Subcutaneous adipose tissue (tissue), 4 donors: ENCODE measurements around the gene COQ2. TPM values are rescaled to one million over a fixed set of nuclear protein-coding genes. Genes with fewer than 3 reads are reported as not detected.

ENCODE experiments used
- total RNA-seq, 4 donors: library from RNA; depleted of rRNA; stranded (reverse); fragments of >200 nt; gene quantifications; one replicate each; pipeline ENCODE4 v1.1.0, GENCODE V29; 2016
- TF ChIP-seq, protein P1 (sequence below): fragments of 450-650 bp; IDR thresholded peaks from one replicate; pipeline ENCODE4 v1.5.1; 2016; ENCODE audit warnings: low read depth, mild to moderate bottlenecking, control low read depth, antibody characterized with exemption, moderate library complexity

The COQ2 gene, protein sequence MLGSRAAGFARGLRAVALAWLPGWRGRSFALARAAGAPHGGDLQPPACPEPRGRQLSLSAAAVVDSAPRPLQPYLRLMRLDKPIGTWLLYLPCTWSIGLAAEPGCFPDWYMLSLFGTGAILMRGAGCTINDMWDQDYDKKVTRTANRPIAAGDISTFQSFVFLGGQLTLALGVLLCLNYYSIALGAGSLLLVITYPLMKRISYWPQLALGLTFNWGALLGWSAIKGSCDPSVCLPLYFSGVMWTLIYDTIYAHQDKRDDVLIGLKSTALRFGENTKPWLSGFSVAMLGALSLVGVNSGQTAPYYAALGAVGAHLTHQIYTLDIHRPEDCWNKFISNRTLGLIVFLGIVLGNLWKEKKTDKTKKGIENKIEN
- 10 to 100 TPM in 2 of 4 donors, 1 to 10 TPM in 2; 6.8 to 13.3 (median 9.3) TPM for total RNA-seq

DNA sequence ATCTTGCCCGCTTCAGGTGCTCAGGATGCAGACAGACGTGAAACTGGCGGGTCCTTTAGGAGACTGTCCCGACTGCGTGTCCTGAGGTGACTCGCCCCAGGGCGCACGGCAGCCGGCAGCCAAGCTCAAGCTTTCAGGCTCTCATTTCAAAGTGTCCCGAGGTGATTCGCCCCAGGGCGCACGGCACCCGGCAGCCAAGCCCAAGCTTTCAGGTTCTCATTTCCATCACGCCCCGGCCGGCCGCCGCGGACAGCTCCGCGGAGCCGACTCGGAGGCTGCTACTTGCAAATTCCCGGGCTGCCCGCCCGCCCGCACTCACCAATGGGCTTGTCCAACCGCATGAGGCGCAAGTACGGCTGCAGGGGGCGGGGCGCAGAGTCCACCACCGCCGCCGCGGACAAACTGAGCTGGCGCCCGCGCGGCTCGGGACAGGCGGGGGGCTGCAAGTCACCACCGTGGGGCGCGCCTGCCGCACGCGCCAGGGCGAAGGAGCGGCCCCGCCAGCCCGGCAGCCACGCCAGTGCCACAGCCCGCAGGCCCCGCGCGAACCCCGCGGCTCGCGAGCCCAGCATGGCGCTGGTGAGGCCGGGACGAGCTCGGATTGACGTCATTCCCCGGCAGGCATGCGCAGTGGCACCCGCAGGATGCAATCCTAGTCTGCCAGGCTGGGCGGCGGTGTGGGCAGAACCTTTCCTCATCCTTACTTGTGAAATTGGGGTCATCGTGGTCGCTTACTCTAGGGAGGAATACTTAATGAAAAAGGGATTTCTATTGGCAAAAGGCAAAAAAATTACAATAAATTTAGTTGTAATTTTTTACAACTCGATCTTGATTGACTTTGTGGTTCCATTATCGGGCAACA lies at the start of gene COQ2:
Gene COQ2, minus strand, starts transcription at position 606 of the 862 bp plus-strand sequence. Its CDS starts 34 bp downstream, at position 572.
- TF ChIP-seq, protein P1, sequence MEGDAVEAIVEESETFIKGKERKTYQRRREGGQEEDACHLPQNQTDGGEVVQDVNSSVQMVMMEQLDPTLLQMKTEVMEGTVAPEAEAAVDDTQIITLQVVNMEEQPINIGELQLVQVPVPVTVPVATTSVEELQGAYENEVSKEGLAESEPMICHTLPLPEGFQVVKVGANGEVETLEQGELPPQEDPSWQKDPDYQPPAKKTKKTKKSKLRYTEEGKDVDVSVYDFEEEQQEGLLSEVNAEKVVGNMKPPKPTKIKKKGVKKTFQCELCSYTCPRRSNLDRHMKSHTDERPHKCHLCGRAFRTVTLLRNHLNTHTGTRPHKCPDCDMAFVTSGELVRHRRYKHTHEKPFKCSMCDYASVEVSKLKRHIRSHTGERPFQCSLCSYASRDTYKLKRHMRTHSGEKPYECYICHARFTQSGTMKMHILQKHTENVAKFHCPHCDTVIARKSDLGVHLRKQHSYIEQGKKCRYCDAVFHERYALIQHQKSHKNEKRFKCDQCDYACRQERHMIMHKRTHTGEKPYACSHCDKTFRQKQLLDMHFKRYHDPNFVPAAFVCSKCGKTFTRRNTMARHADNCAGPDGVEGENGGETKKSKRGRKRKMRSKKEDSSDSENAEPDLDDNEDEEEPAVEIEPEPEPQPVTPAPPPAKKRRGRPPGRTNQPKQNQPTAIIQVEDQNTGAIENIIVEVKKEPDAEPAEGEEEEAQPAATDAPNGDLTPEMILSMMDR = no peak

DNA sequence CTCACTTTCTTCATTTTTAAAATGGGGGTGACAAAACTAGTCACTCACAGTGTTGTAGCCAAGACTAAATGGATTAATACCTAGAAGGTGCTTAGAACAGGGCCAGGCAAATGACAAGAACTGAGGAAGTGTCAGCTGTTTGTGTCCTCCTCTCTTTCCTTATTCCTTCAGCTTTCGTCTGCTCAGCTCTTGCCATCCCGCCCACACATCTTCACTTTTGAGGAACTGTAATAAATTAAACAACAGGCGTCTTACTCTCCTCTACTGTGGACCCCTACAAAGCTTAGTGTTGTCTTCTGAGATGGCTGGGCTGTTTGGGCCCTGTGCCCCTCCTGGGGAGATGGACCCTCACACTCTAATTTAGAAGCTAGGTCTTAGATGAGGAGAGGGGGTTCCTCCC lies 47.4 kb upstream of the COQ2 start:
- TF ChIP-seq, protein P1 = no peak

DNA sequence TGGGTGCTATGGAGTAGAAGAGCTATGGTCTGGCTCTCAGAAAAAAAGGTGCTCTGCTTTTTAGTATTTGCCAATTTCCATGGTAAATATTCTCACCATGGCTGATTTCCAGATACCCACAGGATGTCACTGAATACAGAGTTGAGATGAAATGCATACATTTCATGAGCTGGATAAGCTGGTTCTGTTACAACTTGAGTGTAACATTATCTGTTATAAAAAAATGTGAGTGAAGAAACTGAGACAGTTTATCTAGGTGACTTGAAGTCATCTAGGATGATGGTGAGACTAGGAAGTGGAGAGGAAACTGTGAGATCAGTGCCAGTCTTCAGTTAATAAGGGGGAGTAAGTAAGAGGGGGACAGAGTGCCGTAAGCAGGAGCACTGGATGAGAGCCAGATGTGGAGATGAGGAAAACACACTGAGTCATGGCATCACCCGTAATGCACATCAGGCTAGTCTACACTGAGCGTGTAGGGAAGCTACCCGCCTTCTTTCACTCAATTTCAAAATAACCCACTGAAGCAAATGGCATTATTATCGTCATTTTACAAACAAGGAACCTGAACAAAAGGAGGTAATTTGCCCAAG lies 45.0 kb upstream of the COQ2 start:
- TF ChIP-seq, protein P1 = no peak

DNA sequence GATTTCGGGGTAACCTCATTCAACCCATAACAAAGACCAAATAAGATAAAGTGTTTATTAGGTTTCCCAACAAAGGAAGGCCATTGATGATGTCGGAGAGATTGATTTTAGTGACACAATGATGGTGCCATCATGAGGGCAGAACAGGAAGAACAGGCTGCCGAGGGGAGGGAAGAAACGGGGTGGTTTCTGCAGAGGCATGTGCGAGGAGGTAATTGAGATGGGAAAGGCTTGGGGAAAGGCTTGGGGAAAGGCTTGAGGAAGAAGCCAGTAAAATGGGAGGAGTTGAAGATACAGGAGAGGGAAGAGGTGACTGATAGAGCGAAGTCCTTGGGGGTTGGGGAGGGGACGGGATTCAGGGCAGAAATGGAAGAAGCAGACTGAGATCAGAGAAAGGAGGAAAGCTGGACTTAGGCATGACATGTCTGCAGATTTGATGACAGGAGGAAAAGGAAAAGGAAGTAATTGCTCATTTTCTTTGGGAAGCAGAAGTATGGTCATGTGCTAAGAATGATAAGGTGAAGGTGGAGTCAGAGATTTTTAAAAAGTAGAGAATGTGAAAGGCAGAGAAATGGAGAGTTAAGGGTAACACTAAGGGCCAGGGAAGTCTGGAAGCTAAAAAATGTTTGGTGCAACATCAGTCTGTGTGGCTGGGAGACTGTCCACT lies 44.1 kb upstream of the COQ2 start:
- TF ChIP-seq, protein P1 = no peak

DNA sequence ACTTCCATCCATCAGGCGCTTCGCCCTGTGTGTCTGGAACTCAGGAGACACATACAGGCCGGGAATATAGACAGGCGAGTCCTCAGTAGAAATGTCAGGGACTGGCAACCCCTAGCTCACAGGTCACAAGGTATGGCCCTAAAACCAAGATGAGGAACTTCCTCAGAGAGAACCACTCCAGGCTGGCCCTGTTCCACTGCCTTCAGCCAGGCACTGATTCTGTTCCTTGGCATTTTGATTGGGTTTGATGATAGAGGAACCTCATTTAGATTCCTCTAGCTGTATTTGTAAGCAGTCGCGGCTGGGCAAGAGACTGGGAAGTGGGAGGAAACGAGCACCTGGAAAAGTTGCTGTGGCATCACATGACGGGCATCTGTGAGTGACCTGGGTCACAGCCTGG lies 41.9 kb upstream of the COQ2 start:
- TF ChIP-seq, protein P1 = no peak

DNA sequence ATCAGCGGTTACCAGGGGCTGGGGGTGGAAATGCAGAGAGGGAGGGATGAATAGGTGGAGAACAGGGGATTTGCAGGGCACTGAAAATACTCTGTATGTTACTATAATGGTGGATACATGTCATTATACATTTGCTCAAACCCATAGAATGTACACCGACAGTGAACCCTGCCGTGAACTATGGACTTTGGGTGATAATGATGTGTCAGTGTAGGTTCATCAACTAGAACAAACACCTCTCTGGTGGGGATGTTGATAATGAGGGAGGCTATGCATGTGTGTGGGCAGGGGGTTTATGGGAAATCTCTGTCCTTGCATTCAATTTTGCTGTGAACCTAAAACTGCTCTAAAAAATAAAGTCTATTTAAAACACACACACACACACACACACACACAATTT lies 38.5 kb upstream of the COQ2 start:
- TF ChIP-seq, protein P1 = no peak
